Measurements from ENCODE around the gene SLX9. TPM values are rescaled to one million over a fixed set of nuclear protein-coding genes. Genes with fewer than 3 reads are reported as not detected.
A peak's percentile ranks its signal among the peaks of the same experiment; 100 is the strongest.

SLX9 gene
- polyA plus RNA-seq, 1 of the 3 experiments (the other 2 are of a cell fraction), result 42.9 TPM

DNA sequence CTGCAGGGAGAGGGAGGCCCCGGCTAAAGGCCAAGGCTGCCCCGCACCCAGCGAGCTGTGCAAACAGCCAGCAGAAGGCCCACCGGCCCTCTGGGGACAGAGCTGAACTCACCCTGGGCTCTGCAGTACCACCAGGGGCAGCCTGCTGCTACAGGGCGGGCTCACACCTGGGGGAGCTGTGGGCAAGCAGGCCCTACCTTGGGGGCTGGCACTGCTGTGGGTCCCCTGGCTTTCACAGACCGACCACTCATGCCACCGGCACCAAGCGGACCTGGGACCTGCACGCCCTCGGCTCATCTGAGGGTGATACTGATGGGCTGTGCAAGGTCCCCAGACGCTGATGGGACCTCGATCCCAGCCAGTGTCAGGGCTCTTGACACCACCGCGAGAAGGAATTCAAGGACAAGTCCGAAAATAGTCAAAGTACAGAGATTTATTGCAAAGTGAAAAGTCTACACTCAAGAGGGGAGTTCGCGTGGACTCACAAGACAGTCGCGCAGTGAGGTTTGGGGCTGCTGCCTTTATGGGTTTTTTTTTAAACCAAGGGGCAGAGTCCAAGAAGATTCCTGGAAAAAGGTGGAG lies 73.5 kb downstream of the SLX9 start:
- H3K4me3 ChIP-seq (ENCODE audit: low read depth in 2 of 2, low read length in 1 of 2), result no peak overlapping the region
- TF ChIP-seq ELF1 (IDR thresholded peaks at IDR 0.05), result no peak
- no peak for TF ChIP-seq SIN3A (IDR thresholded peaks at IDR 0.05; ENCODE audit: borderline replicate concordance, low read depth, low read length)
- no peak for TF ChIP-seq TEAD4 (IDR thresholded peaks at IDR 0.05; ENCODE audit: borderline replicate concordance, insufficient read depth)
- TF ChIP-seq EP300 (IDR thresholded peaks at IDR 0.05; ENCODE audit: borderline replicate concordance in 1 of 2, low read depth in 1 of 2, low read length in 1 of 2), result no peak
- TF ChIP-seq, protein P1, sequence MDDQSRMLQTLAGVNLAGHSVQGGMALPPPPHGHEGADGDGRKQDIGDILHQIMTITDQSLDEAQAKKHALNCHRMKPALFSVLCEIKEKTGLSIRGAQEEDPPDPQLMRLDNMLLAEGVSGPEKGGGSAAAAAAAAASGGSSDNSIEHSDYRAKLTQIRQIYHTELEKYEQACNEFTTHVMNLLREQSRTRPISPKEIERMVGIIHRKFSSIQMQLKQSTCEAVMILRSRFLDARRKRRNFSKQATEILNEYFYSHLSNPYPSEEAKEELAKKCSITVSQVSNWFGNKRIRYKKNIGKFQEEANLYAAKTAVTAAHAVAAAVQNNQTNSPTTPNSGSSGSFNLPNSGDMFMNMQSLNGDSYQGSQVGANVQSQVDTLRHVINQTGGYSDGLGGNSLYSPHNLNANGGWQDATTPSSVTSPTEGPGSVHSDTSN (IDR thresholded peaks at IDR 0.05), result no peak
- no peak for TF ChIP-seq GATA2 (CRISPR knock-in tag; IDR thresholded peaks at IDR 0.05)
- no peak for TF ChIP-seq RFX5 (IDR thresholded peaks at IDR 0.05; ENCODE audit: low read length)
- TF ChIP-seq RAD21 (IDR thresholded peaks at IDR 0.05; ENCODE audit: low read length), result no peak
- TF ChIP-seq, protein P2, sequence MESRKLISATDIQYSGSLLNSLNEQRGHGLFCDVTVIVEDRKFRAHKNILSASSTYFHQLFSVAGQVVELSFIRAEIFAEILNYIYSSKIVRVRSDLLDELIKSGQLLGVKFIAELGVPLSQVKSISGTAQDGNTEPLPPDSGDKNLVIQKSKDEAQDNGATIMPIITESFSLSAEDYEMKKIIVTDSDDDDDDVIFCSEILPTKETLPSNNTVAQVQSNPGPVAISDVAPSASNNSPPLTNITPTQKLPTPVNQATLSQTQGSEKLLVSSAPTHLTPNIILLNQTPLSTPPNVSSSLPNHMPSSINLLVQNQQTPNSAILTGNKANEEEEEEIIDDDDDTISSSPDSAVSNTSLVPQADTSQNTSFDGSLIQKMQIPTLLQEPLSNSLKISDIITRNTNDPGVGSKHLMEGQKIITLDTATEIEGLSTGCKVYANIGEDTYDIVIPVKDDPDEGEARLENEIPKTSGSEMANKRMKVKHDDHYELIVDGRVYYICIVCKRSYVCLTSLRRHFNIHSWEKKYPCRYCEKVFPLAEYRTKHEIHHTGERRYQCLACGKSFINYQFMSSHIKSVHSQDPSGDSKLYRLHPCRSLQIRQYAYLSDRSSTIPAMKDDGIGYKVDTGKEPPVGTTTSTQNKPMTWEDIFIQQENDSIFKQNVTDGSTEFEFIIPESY (IDR thresholded peaks at IDR 0.05; ENCODE audit: borderline replicate concordance, low read depth), result no peak
- TF ChIP-seq, protein P3, sequence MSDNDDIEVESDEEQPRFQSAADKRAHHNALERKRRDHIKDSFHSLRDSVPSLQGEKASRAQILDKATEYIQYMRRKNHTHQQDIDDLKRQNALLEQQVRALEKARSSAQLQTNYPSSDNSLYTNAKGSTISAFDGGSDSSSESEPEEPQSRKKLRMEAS (IDR thresholded peaks at IDR 0.05; ENCODE audit: low read depth), result no peak
- no peak for TF ChIP-seq YY1 (IDR thresholded peaks at IDR 0.05; ENCODE audit: low read depth)
- no peak for TF ChIP-seq NRF1 (IDR thresholded peaks at IDR 0.05; ENCODE audit: low read depth, low read length)
- TF ChIP-seq FOSL2 (IDR thresholded peaks at IDR 0.05; ENCODE audit: borderline replicate concordance, low read depth), result no peak
- TF ChIP-seq JUND (IDR thresholded peaks at IDR 0.05), result no peak
- TF ChIP-seq RCOR1 (IDR thresholded peaks at IDR 0.05; ENCODE audit: low read length), result no peak
- no peak for TF ChIP-seq RXRA (IDR thresholded peaks at IDR 0.05; ENCODE audit: borderline replicate concordance, low read depth)
- DNase-seq, result no peak
- ChIA-PET POLR2A (no interaction called here), CTCF (interaction anchor here (0.9 kb wide), 1 partner anchor 124 kb away, joined by 4 read pairs; no protein-coding TSS in a partner anchor)
- no peaks in the 10 kb centered on the region for H3K79me2 ChIP-seq (ENCODE audit: insufficient read depth)
- no peaks in the 10 kb centered on the region for H3K27me3 ChIP-seq (ENCODE audit: insufficient read depth)
- no peaks in the 10 kb centered on the region for H3K9me2 ChIP-seq
- WGBS (ENCODE audit: low lambda C conversion rate), result 94% methylated on average over 11 of the region's 19 CpGs
- peaks cover 6% of the 10 kb centered on the region for H3F3A ChIP-seq (replicated peaks; ENCODE audit: insufficient read depth)
- H3K9me3 ChIP-seq, result 0 out of 2 replicates have a peak, but pooled peaks cover 5% of the 10 kb centered on the region
- no peaks in the 10 kb centered on the region for H4K20me1 ChIP-seq (ENCODE audit: insufficient read depth)
- H3K4me1 ChIP-seq (ENCODE audit: control insufficient read depth in 1 of 2, insufficient read depth in 2 of 2, low read depth in 1 of 2, low read length in 1 of 2), result peaks cover 0 to 18% of the 10 kb centered on the region in 2 experiments; a peak in 3 of 4 replicates
- H3K27ac ChIP-seq (ENCODE audit: low read depth in 2 of 2, low read length in 1 of 2), result peak overlapping the region in 1 of 2 experiments; percentile 70; a peak in 2 of 4 replicates
- H3K36me3 ChIP-seq (replicated peaks in 1 of 2; ENCODE audit: control insufficient read depth in 1 of 2, insufficient read depth in 2 of 2, low read length in 1 of 2), result no peaks in the 10 kb centered on the region
- H3K9ac ChIP-seq, result 0 out of 2 replicates have a peak overlapping the region, but pooled peaks have one; percentile 45
- H3K4me2 ChIP-seq, result peak overlapping the region; percentile 66
- H2AFZ ChIP-seq (ENCODE audit: low read depth), result no peak overlapping the region

All from SK-N-SH (cell line).